ENCODE data around the gene ERMARD.

DNA sequence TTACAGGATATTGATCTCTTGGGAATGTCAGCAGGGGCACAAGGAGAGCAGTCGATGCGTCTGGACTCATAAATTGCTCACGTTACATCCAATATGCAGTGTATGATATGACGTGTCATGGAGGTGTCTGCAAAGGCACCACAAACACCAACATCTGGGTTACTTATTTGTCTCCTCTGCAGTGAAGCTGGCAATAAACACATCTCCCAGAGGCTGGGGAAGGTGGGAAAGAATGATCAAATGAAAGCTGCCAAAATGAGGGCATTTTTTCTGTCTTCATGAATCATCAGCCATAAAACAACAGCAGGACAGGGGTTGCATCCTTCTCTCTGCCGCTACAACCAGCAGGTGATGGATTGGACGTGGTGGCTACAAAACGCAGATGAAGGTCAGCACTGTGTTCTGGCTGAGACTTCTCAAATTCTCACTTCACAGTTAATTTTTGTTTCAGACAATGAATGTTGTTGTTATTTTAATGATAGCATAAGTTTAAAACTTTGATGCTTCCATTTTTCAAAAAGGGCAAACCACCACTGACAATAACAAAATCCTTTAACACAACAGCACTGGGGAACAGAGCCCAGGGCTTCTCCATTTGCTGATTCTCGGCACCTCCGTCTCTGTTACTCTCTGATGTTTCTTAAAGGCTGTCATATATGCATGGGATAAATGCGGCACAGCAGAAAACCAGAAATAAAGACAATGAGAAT lies 47.5 kb downstream of the ERMARD start:
- TF ChIP-seq, protein P1, sequence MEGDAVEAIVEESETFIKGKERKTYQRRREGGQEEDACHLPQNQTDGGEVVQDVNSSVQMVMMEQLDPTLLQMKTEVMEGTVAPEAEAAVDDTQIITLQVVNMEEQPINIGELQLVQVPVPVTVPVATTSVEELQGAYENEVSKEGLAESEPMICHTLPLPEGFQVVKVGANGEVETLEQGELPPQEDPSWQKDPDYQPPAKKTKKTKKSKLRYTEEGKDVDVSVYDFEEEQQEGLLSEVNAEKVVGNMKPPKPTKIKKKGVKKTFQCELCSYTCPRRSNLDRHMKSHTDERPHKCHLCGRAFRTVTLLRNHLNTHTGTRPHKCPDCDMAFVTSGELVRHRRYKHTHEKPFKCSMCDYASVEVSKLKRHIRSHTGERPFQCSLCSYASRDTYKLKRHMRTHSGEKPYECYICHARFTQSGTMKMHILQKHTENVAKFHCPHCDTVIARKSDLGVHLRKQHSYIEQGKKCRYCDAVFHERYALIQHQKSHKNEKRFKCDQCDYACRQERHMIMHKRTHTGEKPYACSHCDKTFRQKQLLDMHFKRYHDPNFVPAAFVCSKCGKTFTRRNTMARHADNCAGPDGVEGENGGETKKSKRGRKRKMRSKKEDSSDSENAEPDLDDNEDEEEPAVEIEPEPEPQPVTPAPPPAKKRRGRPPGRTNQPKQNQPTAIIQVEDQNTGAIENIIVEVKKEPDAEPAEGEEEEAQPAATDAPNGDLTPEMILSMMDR (IDR thresholded peaks at IDR 0.05 in 4 of 5, conservative IDR thresholded peaks at IDR 0.05 in 1 of 5), result no peak
- no peak for TF ChIP-seq POLR2A (IDR thresholded peaks at IDR 0.05)

All from gastrocnemius medialis (tissue), 4 donors.